ENCODE results near the gene FLNB. TPM values are rescaled to one million over a fixed set of nuclear protein-coding genes. Genes with fewer than 3 reads are reported as not detected.

Gene FLNB
- total and polyA plus RNA-seq, 2 of the 13 experiments (the other 11 are each of a cell fraction or from before 2014, with no cell fraction given), result 106 to 130 TPM

DNA sequence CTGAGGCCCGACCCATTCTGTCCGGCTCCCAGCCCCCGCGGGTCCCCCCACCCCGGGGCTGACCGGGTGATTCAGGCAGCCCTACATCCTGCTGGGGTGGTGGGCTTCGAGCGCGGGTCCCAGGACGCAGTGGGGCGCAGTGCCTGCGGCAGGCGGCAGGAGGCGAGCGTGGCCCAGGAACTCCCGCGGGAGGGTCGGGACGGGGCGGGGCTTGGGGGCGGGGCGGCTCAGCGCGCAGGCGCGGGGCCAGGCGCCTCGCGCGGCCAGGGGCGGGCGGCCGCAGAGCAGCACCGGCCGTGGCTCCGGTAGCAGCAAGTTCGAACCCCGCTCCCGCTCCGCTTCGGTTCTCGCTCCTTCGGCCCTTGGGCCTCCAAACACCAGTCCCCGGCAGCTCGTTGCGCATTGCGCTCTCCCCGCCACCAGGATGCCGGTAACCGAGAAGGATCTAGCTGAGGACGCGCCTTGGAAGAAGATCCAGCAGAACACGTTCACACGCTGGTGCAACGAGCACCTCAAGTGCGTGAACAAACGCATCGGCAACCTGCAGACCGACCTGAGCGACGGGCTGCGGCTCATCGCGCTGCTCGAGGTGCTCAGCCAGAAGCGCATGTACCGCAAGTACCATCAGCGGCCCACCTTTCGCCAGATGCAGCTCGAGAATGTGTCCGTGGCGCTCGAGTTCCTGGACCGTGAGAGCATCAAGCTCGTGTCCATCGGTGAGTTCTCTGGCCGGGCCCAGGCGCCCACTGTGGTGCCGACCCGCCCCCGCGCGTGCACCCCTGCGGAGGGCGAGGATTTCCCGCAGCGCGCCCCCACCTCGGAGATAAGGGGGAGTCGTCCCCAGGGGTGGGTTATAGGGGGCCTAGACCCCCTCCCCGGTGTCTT, at the start of gene FLNB (continued):
- TF ChIP-seq, protein P1, sequence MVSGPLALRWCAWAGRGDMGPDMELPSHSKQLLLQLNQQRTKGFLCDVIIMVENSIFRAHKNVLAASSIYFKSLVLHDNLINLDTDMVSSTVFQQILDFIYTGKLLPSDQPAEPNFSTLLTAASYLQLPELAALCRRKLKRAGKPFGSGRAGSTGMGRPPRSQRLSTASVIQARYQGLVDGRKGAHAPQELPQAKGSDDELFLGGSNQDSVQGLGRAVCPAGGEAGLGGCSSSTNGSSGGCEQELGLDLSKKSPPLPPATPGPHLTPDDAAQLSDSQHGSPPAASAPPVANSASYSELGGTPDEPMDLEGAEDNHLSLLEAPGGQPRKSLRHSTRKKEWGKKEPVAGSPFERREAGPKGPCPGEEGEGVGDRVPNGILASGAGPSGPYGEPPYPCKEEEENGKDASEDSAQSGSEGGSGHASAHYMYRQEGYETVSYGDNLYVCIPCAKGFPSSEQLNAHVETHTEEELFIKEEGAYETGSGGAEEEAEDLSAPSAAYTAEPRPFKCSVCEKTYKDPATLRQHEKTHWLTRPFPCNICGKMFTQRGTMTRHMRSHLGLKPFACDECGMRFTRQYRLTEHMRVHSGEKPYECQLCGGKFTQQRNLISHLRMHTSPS (CRISPR knock-in tag; IDR thresholded peaks at IDR 0.05; ENCODE audit: low read depth), result no peak
- TF ChIP-seq NFYB (CRISPR knock-in tag; IDR thresholded peaks at IDR 0.05), result no peak
- no peak; the same call in 1 of the 2 replicates for TF ChIP-seq CAMTA2 (CRISPR knock-in tag; IDR thresholded peaks at IDR 0.05; ENCODE audit: borderline replicate concordance)
- no peak for TF ChIP-seq ZNF260 (CRISPR knock-in tag; IDR thresholded peaks at IDR 0.05; ENCODE audit: borderline replicate concordance, low read depth)
- peak; percentile 86 for TF ChIP-seq FOXC1 (CRISPR knock-in tag; IDR thresholded peaks at IDR 0.05; ENCODE audit: borderline replicate concordance)
- TF ChIP-seq ZNF44 (CRISPR knock-in tag; IDR thresholded peaks at IDR 0.05), result 0 out of 2 replicates have a peak, but pooled peaks have one; percentile 37
- TF ChIP-seq, protein P2, sequence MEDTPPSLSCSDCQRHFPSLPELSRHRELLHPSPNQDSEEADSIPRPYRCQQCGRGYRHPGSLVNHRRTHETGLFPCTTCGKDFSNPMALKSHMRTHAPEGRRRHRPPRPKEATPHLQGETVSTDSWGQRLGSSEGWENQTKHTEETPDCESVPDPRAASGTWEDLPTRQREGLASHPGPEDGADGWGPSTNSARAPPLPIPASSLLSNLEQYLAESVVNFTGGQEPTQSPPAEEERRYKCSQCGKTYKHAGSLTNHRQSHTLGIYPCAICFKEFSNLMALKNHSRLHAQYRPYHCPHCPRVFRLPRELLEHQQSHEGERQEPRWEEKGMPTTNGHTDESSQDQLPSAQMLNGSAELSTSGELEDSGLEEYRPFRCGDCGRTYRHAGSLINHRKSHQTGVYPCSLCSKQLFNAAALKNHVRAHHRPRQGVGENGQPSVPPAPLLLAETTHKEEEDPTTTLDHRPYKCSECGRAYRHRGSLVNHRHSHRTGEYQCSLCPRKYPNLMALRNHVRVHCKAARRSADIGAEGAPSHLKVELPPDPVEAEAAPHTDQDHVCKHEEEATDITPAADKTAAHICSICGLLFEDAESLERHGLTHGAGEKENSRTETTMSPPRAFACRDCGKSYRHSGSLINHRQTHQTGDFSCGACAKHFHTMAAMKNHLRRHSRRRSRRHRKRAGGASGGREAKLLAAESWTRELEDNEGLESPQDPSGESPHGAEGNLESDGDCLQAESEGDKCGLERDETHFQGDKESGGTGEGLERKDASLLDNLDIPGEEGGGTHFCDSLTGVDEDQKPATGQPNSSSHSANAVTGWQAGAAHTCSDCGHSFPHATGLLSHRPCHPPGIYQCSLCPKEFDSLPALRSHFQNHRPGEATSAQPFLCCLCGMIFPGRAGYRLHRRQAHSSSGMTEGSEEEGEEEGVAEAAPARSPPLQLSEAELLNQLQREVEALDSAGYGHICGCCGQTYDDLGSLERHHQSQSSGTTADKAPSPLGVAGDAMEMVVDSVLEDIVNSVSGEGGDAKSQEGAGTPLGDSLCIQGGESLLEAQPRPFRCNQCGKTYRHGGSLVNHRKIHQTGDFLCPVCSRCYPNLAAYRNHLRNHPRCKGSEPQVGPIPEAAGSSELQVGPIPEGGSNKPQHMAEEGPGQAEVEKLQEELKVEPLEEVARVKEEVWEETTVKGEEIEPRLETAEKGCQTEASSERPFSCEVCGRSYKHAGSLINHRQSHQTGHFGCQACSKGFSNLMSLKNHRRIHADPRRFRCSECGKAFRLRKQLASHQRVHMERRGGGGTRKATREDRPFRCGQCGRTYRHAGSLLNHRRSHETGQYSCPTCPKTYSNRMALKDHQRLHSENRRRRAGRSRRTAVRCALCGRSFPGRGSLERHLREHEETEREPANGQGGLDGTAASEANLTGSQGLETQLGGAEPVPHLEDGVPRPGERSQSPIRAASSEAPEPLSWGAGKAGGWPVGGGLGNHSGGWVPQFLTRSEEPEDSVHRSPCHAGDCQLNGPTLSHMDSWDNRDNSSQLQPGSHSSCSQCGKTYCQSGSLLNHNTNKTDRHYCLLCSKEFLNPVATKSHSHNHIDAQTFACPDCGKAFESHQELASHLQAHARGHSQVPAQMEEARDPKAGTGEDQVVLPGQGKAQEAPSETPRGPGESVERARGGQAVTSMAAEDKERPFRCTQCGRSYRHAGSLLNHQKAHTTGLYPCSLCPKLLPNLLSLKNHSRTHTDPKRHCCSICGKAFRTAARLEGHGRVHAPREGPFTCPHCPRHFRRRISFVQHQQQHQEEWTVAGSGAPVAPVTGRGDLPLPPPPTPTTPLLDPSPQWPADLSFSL (CRISPR knock-in tag; IDR thresholded peaks at IDR 0.05), result no peak
- TF ChIP-seq NR2F2 (IDR thresholded peaks at IDR 0.05; ENCODE audit: borderline replicate concordance, low read depth), result no peak
- no peak for TF ChIP-seq ELF3 (CRISPR knock-in tag; IDR thresholded peaks at IDR 0.05)
- TF ChIP-seq, protein P3, sequence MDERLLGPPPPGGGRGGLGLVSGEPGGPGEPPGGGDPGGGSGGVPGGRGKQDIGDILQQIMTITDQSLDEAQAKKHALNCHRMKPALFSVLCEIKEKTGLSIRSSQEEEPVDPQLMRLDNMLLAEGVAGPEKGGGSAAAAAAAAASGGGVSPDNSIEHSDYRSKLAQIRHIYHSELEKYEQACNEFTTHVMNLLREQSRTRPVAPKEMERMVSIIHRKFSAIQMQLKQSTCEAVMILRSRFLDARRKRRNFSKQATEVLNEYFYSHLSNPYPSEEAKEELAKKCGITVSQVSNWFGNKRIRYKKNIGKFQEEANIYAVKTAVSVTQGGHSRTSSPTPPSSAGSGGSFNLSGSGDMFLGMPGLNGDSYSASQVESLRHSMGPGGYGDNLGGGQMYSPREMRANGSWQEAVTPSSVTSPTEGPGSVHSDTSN (CRISPR knock-in tag; IDR thresholded peaks at IDR 0.05), result no peak
- TF ChIP-seq TBP (CRISPR knock-in tag; IDR thresholded peaks at IDR 0.05), result no peak
- TF ChIP-seq ZNF550 (CRISPR knock-in tag; IDR thresholded peaks at IDR 0.05; ENCODE audit: borderline replicate concordance), result no peak
- no peak for TF ChIP-seq MBD4 (IDR thresholded peaks at IDR 0.05; ENCODE audit: borderline replicate concordance, low read length)
- peak; percentile 23 for TF ChIP-seq TEAD3 (CRISPR knock-in tag; optimal IDR thresholded peaks at IDR 0.05; ENCODE audit: borderline replicate concordance)
- TF ChIP-seq, protein P4, sequence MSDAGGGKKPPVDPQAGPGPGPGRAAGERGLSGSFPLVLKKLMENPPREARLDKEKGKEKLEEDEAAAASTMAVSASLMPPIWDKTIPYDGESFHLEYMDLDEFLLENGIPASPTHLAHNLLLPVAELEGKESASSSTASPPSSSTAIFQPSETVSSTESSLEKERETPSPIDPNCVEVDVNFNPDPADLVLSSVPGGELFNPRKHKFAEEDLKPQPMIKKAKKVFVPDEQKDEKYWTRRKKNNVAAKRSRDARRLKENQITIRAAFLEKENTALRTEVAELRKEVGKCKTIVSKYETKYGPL (CRISPR knock-in tag; IDR thresholded peaks at IDR 0.05), result no peak
- TF ChIP-seq ZNF143 (CRISPR knock-in tag; IDR thresholded peaks at IDR 0.05), result 0 out of 2 replicates have a peak, but pooled peaks have one; percentile 43
